Right renal pelvis (tissue), 4 donors: ENCODE results near the gene KIAA0040. TPM values are rescaled to one million over a fixed set of nuclear protein-coding genes. Genes with fewer than 3 reads are reported as not detected.
"Not testable (repeated sequence)": the region's sequence is repeated elsewhere in the genome, so short reads cannot be mapped to it uniquely, and the experiment has no call there.

Experiments
- DNase-seq, 4 donors: peaks; one replicate each; pipeline ENCODE4 v3.0.0-alpha.2; 2013; ENCODE audit warnings: low read depth in 4 of 4, low spot score in 3 of 4, missing footprints in 1 of 4
- polyA plus RNA-seq, 4 donors: library from polyadenylated mRNA; unstranded; fragments of 120-200 nt; gene quantifications; one replicate each; pipeline ENCODE4 v1.2.1, GENCODE V29; 2013; ENCODE audit not compliant: insufficient read length in 4 of 4

KIAA0040 gene
- polyA plus RNA-seq, 4 donors = 14.1 to 19.4 (median 16.7) TPM

- not testable (repeated sequence) for DNase-seq
Measured at GRCh38 chr1:175108331-175108820, 84.2 kb downstream of the KIAA0040 start.

Other genes starting within 250 kb of the KIAA0040 start
- gene CACYBP, start 192.8 kb downstream of the KIAA0040 start, polyA plus RNA-seq = 100 to 1,000 TPM; 130 to 137 (median 133) TPM
- gene MRPS14, start 169.4 kb downstream of the KIAA0040 start, polyA plus RNA-seq = 10 to 100 TPM; 47.3 to 55.0 (median 51.2) TPM
- gene TNN, start 124.9 kb downstream of the KIAA0040 start, polyA plus RNA-seq = 1 to 10 TPM; 2.5 to 3.3 (median 2.9) TPM